ENCODE measurements around the gene RPL41. TPM values are rescaled to one million over a fixed set of nuclear protein-coding genes. Genes with fewer than 3 reads are reported as not detected.

RPL41 gene
- polyA plus RNA-seq, 3 donors: 2,986 to 5,048 (median 3,308) TPM

DNA sequence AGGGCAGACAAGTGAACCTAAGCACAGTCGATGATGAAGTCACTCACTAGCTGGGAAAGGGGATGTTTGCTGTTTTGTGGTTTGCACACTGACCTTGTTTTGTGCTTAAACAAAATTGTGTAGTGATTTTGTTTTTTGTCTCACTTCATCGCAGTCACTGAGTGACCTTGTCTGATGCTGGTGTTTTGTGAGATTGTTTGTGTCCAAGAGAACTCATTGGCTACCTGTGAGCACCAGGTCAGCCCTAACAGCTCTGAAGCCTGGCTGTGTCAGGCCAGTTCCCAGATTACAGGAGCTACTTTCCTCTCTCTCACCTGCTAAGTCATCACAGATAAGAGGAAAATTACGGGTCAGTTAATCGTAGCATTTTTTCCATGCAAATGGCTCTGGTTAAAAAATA is 7.7 kb downstream of the RPL41 start:
- Histone ChIP-seq H3K79me2 (ENCODE audit: insufficient read depth, low read length) (peaks cover 72% of the 10 kb centered on the region), H3K9ac (ENCODE audit: insufficient read depth, low read length, poor library complexity, severe bottlenecking) (no peak overlapping the region), H3K4me2 (replicated peaks; ENCODE audit: extremely low read depth, low read length, poor library complexity, severe bottlenecking) (no peak overlapping the region), H3K4me3 (replicated peaks in 1 of 3; ENCODE audit: low read depth in 2 of 3, low read length in 3 of 3) (no peak overlapping the region), H2AFZ (ENCODE audit: insufficient read depth, low read depth, low read length, poor library complexity, severe bottlenecking) (no peak overlapping the region), H3K9me3 (replicated peaks in 1 of 2; ENCODE audit: control insufficient read depth in 1 of 2, insufficient read depth in 1 of 2, low read length in 2 of 2) (no peaks in the 10 kb centered on the region), H3K27ac (ENCODE audit: low read depth in 1 of 2, low read length in 2 of 2) (peak overlapping the region in 1 of 2 donors; percentile 26), H4K20me1 (ENCODE audit: insufficient read depth, low read length) (peaks cover 28% of the 10 kb centered on the region), H3K36me3 (replicated peaks in 1 of 2; ENCODE audit: control insufficient read depth in 1 of 2, insufficient read depth in 2 of 2, low read length in 2 of 2) (peaks cover 16 to 31% of the 10 kb centered on the region in 2 donors), H3K4me1 (ENCODE audit: control insufficient read depth in 1 of 2, insufficient read depth in 2 of 2, low read length in 2 of 2) (peaks cover 51 to 66% of the 10 kb centered on the region in 2 donors), H3K27me3 (ENCODE audit: control insufficient read depth in 2 of 2, insufficient read depth in 2 of 2, low read length in 2 of 2) (no peaks in the 10 kb centered on the region)
- TF ChIP-seq, protein P1, sequence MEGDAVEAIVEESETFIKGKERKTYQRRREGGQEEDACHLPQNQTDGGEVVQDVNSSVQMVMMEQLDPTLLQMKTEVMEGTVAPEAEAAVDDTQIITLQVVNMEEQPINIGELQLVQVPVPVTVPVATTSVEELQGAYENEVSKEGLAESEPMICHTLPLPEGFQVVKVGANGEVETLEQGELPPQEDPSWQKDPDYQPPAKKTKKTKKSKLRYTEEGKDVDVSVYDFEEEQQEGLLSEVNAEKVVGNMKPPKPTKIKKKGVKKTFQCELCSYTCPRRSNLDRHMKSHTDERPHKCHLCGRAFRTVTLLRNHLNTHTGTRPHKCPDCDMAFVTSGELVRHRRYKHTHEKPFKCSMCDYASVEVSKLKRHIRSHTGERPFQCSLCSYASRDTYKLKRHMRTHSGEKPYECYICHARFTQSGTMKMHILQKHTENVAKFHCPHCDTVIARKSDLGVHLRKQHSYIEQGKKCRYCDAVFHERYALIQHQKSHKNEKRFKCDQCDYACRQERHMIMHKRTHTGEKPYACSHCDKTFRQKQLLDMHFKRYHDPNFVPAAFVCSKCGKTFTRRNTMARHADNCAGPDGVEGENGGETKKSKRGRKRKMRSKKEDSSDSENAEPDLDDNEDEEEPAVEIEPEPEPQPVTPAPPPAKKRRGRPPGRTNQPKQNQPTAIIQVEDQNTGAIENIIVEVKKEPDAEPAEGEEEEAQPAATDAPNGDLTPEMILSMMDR (IDR thresholded peaks at IDR 0.05): no peak
- Mint-ChIP-seq H3K27me3 (ENCODE audit: low read depth in 3 of 3) (peaks cover 0 to 3% (median 1%) of the 10 kb centered on the region in 3 donors), H3K27ac (peak overlapping the region in 2 of 7 donors; percentile 23 to 65), H3K4me3 (no peak overlapping the region), H3K4me1 (peaks cover 62% of the 10 kb centered on the region), H3K36me3 (peaks cover 24 to 34% of the 10 kb centered on the region in 2 donors), H3K9me3 (no peaks in the 10 kb centered on the region)
- 27% methylated on average over 1 of the region's 4 CpGs for WGBS (ENCODE audit: insufficient coverage)
- DNase-seq: no peak
- intact Hi-C loops (cut with micrococcal nuclease): loop anchor here (5.0 to 10.0 kb wide), 2 partner anchors 63 to 341 kb away; partner anchors contain the start of genes SPRYD4 (in 2 of the 2) and SMARCC2 (in 1 of the 2)

DNA sequence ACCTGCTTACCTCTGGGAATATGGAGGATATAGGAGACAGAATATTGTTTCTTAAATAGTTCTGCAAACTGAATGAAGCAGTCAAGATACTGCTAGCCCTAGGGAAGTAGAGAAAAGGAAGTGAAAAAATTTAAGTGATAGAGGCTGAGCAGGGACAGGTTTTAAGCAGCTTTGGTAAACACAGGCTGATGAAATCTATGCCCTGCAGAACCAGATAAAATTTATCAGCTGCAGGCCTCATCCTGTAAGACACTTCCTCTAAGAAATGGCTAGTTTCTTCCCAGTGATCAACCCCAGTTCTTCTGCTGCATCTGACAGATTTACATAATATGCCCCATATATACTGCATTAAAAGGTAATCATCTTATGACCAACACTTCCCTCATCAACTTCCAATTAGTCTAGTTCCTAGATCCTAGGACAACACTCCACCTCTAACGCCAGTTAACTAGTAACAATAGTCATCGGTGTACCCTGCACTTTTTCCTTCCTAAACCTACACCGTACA is 10.4 kb downstream of the RPL41 start:
- peak overlapping the region; percentile 99 for H3K4me2 ChIP-seq (replicated peaks; ENCODE audit: extremely low read depth, low read length, poor library complexity, severe bottlenecking)
- H3K27ac ChIP-seq (ENCODE audit: low read depth in 1 of 2, low read length in 2 of 2): peak overlapping the region in 1 of 2 donors; percentile 73
- peak; percentile 24 to 60 (median 57) for DNase-seq
- TF ChIP-seq, protein P1 (IDR thresholded peaks at IDR 0.05): no peak
- peaks cover 13 to 28% of the 10 kb centered on the region in 2 donors for H3K36me3 ChIP-seq (replicated peaks in 1 of 2; ENCODE audit: control insufficient read depth in 1 of 2, insufficient read depth in 2 of 2, low read length in 2 of 2)
- H3K9me3 Mint-ChIP-seq: peaks cover 0 to 4% (median 0%) of the 10 kb centered on the region in 7 donors
- no peak overlapping the region for H3K9ac ChIP-seq (ENCODE audit: insufficient read depth, low read length, poor library complexity, severe bottlenecking)
- intact Hi-C loops (cut with micrococcal nuclease): loop anchor here (2.0 to 10.0 kb wide), 5 partner anchors 32 to 338 kb away; partner anchors contain the start of genes SPRYD4 (in 2 of the 2), MYL6 (in 1 of the 2), NABP2 (in 1 of the 2) and RNF41 (in 1 of the 2)
- WGBS (ENCODE audit: insufficient coverage): 0% methylated on average over 1 of the region's 3 CpGs
- peaks cover 24 to 32% of the 10 kb centered on the region in 2 donors for H3K36me3 Mint-ChIP-seq
- H3K9me3 ChIP-seq (replicated peaks in 1 of 2; ENCODE audit: control insufficient read depth in 1 of 2, insufficient read depth in 1 of 2, low read length in 2 of 2): no peaks in the 10 kb centered on the region
- H3K27ac Mint-ChIP-seq: peak overlapping the region; percentile 84 to 94 (median 93)
- peaks cover 11% of the 10 kb centered on the region for H4K20me1 ChIP-seq (ENCODE audit: insufficient read depth, low read length)
- H2AFZ ChIP-seq (ENCODE audit: insufficient read depth, low read depth, low read length, poor library complexity, severe bottlenecking): no peak overlapping the region
- H3K27me3 Mint-ChIP-seq (ENCODE audit: low read depth in 3 of 3): peaks cover 0 to 6% (median 1%) of the 10 kb centered on the region in 3 donors
- peak overlapping the region in 1 of 2 donors; percentile 98 for H3K4me3 Mint-ChIP-seq
- H3K79me2 ChIP-seq (ENCODE audit: insufficient read depth, low read length): peaks cover 63% of the 10 kb centered on the region
- H3K4me3 ChIP-seq (replicated peaks in 1 of 3; ENCODE audit: low read depth in 2 of 3, low read length in 3 of 3): peak overlapping the region in 1 of 3 experiments; percentile 99
- no peaks in the 10 kb centered on the region for H3K27me3 ChIP-seq (ENCODE audit: control insufficient read depth in 2 of 2, insufficient read depth in 2 of 2, low read length in 2 of 2)
- H3K4me1 Mint-ChIP-seq: peaks cover 66% of the 10 kb centered on the region
- peaks cover 55 to 72% of the 10 kb centered on the region in 2 donors for H3K4me1 ChIP-seq (ENCODE audit: control insufficient read depth in 1 of 2, insufficient read depth in 2 of 2, low read length in 2 of 2)

Measured in CD14-positive monocyte (primary cell).